Measurements from ENCODE around the gene CD69. TPM values are rescaled to one million over a fixed set of nuclear protein-coding genes. Genes with fewer than 3 reads are reported as not detected.

Gene CD69
- total RNA-seq, 1 donor from 2014 or later = not detected

DNA sequence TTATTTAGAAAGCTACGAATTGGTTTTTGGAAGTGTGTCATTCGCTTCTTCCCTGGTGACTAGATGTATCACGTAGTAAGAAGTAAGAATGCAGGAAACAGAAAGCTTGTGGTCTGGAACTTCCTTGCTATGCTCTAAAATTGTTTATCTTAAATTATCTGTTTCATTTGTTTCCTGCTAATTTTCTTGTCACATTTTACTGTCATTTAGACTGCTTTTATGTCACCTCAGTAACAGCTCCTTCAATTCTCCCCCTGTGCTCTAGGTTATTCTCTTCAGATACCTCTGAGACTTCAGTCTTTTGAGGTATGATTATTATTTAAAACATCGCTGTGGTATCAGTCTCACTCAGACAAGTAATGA is 699 bp upstream of the CD69 start:
- H3K27ac Mint-ChIP-seq (ENCODE audit: unreplicated experiment) = no peak overlapping the region
- no peaks in the 10 kb centered on the region for H3K4me1 Mint-ChIP-seq (ENCODE audit: low read depth)
- TF ChIP-seq, protein P1, sequence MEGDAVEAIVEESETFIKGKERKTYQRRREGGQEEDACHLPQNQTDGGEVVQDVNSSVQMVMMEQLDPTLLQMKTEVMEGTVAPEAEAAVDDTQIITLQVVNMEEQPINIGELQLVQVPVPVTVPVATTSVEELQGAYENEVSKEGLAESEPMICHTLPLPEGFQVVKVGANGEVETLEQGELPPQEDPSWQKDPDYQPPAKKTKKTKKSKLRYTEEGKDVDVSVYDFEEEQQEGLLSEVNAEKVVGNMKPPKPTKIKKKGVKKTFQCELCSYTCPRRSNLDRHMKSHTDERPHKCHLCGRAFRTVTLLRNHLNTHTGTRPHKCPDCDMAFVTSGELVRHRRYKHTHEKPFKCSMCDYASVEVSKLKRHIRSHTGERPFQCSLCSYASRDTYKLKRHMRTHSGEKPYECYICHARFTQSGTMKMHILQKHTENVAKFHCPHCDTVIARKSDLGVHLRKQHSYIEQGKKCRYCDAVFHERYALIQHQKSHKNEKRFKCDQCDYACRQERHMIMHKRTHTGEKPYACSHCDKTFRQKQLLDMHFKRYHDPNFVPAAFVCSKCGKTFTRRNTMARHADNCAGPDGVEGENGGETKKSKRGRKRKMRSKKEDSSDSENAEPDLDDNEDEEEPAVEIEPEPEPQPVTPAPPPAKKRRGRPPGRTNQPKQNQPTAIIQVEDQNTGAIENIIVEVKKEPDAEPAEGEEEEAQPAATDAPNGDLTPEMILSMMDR (IDR thresholded peaks at IDR 0.05) = no peak
- H3K9me3 Mint-ChIP-seq (ENCODE audit: low read depth) = no peaks in the 10 kb centered on the region
- no peak overlapping the region for H3K4me3 Mint-ChIP-seq (ENCODE audit: unreplicated experiment)
- no peaks in the 10 kb centered on the region for H3K27me3 Mint-ChIP-seq (ENCODE audit: low read depth)
- H3K36me3 Mint-ChIP-seq (ENCODE audit: low read depth) = no peaks in the 10 kb centered on the region
- DNase-seq (ENCODE audit: low spot score) = no peak

DNA sequence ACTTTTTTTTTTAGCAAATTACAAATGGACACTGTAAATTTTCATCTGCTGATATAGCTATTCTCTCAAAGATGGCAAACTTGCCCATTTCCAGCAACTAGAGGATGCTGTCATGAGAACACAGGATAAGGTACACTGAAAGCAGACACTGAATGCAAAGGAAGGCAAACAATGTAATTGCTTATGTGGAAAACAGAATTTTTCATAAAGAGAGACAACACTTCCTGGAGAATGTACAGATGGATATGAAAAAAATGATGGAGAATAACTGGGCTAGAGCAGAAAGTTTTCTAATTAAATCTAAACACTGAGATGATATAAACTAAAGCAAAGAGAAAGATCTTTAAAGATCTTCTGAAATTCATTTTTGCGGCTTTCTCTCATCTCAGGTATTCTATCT is 581 bp downstream of the CD69 start:
- Mint-ChIP-seq H3K4me3 (ENCODE audit: unreplicated experiment) (no peak overlapping the region), H3K4me1 (ENCODE audit: low read depth) (no peaks in the 10 kb centered on the region), H3K9me3 (ENCODE audit: low read depth) (no peaks in the 10 kb centered on the region), H3K27me3 (ENCODE audit: low read depth) (no peaks in the 10 kb centered on the region), H3K36me3 (ENCODE audit: low read depth) (no peaks in the 10 kb centered on the region), H3K27ac (ENCODE audit: unreplicated experiment) (no peak overlapping the region)
- TF ChIP-seq, protein P1 (IDR thresholded peaks at IDR 0.05) = no peak
- no peak for DNase-seq (ENCODE audit: low spot score)

DNA sequence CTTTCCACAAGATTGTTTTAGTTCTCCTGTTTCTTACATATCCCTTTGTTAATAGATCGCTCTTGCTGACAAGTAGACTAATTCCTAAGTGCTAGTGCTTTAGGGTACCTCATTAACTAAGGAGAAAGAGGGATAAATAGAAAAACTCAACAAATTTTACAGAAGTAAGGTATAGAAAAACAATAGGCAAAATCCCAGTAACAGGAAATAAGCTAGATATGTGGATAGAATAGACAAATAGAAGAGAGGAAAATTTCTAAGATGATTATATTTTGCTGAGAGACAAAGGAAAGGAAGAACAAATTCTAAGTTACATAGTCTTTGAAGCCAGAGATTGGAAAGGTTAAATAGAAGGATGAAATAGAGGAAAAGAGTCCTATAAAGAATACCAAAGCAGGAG is 1.0 kb downstream of the CD69 start:
- Mint-ChIP-seq H3K27ac (ENCODE audit: unreplicated experiment) (no peak overlapping the region), H3K36me3 (ENCODE audit: low read depth) (no peaks in the 10 kb centered on the region), H3K4me3 (ENCODE audit: unreplicated experiment) (no peak overlapping the region), H3K4me1 (ENCODE audit: low read depth) (no peaks in the 10 kb centered on the region), H3K27me3 (ENCODE audit: low read depth) (no peaks in the 10 kb centered on the region), H3K9me3 (ENCODE audit: low read depth) (no peaks in the 10 kb centered on the region)
- DNase-seq (ENCODE audit: low spot score) = no peak
- TF ChIP-seq, protein P1 (IDR thresholded peaks at IDR 0.05) = no peak

DNA sequence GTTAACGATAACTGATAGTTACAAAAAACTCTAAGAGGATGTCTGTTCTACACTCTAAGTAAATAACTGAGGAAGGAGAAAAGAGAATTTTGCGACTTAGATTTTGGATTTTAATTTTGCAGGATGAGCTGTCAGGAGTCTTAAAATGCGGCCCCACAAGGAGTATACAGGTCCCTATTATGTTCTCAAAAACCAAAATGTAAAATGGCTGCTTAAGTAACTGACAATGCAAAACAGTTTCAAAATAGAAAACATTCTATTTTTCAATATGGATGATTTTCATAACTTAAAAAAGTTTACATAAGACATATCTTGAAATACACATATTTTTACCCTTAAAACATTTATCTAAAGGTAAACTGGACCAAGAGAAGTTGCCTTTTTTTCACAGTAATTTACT is 2.6 kb downstream of the CD69 start:
- Mint-ChIP-seq H3K27ac (ENCODE audit: unreplicated experiment) (no peak overlapping the region), H3K36me3 (ENCODE audit: low read depth) (no peaks in the 10 kb centered on the region), H3K4me3 (ENCODE audit: unreplicated experiment) (no peak overlapping the region), H3K4me1 (ENCODE audit: low read depth) (no peaks in the 10 kb centered on the region), H3K9me3 (ENCODE audit: low read depth) (no peaks in the 10 kb centered on the region), H3K27me3 (ENCODE audit: low read depth) (no peaks in the 10 kb centered on the region)
- TF ChIP-seq, protein P1 (IDR thresholded peaks at IDR 0.05) = no peak
- DNase-seq (ENCODE audit: low spot score) = no peak

DNA sequence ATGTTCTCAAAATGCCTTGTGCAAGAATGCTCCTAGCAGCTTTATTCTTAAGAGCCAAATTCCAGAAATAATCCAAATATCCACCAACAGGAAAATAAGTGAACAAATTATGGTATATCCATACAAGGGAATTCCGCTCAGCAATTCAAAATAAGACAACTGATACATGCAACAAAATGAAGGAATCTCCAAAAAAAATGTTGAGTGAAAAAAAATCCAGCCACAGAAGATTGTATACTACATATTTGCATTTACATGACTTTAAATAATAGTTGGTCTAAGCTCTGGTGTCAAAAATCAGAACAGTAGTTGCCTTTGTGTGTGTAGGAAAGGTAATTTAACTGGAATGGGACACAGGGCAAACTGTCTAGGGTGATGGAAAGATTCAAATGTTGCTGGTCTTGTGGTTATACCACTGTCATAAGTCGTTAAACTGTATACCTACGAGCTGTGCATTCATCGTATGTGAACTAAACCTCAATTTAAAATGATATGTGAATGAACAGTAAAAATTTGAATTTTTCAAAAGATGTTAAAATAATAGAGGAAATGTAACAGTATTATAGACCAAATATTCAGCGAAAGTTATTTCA is 3.2 kb downstream of the CD69 start:
- no peaks in the 10 kb centered on the region for H3K9me3 Mint-ChIP-seq (ENCODE audit: low read depth)

More for the DNA sequence above, 3.2 kb downstream of the CD69 start:
- no peak for DNase-seq (ENCODE audit: low spot score)
- no peak overlapping the region for H3K4me3 Mint-ChIP-seq (ENCODE audit: unreplicated experiment)
- H3K27ac Mint-ChIP-seq (ENCODE audit: unreplicated experiment) = no peak overlapping the region
- no peaks in the 10 kb centered on the region for H3K36me3 Mint-ChIP-seq (ENCODE audit: low read depth)
- H3K27me3 Mint-ChIP-seq (ENCODE audit: low read depth) = no peaks in the 10 kb centered on the region
- TF ChIP-seq, protein P1 (IDR thresholded peaks at IDR 0.05) = no peak
- no peaks in the 10 kb centered on the region for H3K4me1 Mint-ChIP-seq (ENCODE audit: low read depth)
